A673 (cell line): ENCODE measurements around the gene ALDH5A1. TPM values are rescaled to one million over a fixed set of nuclear protein-coding genes. Genes with fewer than 3 reads are reported as not detected.

Experiments
- BruUV-seq: library from RNA; stranded (reverse); fragments of 400-500 nt; replicated peaks from 2 replicates; lab custom pipeline; 2021; lab: Mats Ljungman, UMichigan
- CTCF ChIA-PET: fragments of 300-600 bp; sonication (Branson Sonifier 250); formaldehyde crosslinking; loops from one replicate; lab custom pipeline; 2022; ENCODE audit warnings: antibody characterized with exemption; lab: Charles Lee
- POLR2A ChIA-PET: fragments of 300-600 bp; sonication (Branson Sonifier 250); formaldehyde crosslinking; loops from one replicate; lab custom pipeline; 2022; ENCODE audit warnings: antibody characterized with exemption; ENCODE audit not compliant: low non-redundant PET; lab: Charles Lee
- DNase-seq: peaks from one replicate; pipeline ENCODE4 v3.0.0-alpha.2; 2015; ENCODE audit warnings: low spot score
- H3K27ac ChIP-seq: fragments of 200-600 bp; sonication (generic); 2 replicates; pipeline ENCODE4 v1.5.1; 2016; ENCODE audit warnings: mixed run types, low read depth, mild to moderate bottlenecking, mixed read lengths, antibody characterized with exemption, low read length; ENCODE audit not compliant: poor library complexity, severe bottlenecking
- H3K27me3 ChIP-seq: fragments of 200-600 bp; sonication (generic); replicated peaks from 2 replicates; pipeline ENCODE4 v1.6.1; 2017; ENCODE audit warnings: mixed run types, low read depth, mild to moderate bottlenecking, mixed read lengths, antibody characterized with exemption, low read length; ENCODE audit not compliant: insufficient read depth, poor library complexity
- H3K36me3 ChIP-seq: fragments of 200-600 bp; sonication (generic); 2 replicates; pipeline ENCODE4 v1.6.1; 2016; ENCODE audit warnings: mixed run types, mild to moderate bottlenecking, mixed read lengths, antibody characterized with exemption, low read length; ENCODE audit not compliant: insufficient read depth, poor library complexity, severe bottlenecking
- H3K4me1 ChIP-seq: fragments of 200-600 bp; sonication (generic); 2 replicates; pipeline ENCODE4 v1.6.1; 2017; ENCODE audit warnings: mixed run types, mild to moderate bottlenecking, mixed read lengths, antibody characterized with exemption, low read length; ENCODE audit not compliant: insufficient read depth, poor library complexity, severe bottlenecking
- H3K4me3 ChIP-seq: fragments of 200-600 bp; sonication (generic); 2 replicates; pipeline ENCODE4 v1.5.1; 2016; ENCODE audit warnings: low read depth, mixed run types, mild to moderate bottlenecking, mixed read lengths, low read length; ENCODE audit not compliant: poor library complexity, severe bottlenecking
- H3K9me3 ChIP-seq: fragments of 200-600 bp; sonication (generic); 2 replicates; pipeline ENCODE4 v1.6.1; 2016; ENCODE audit warnings: mixed run types, low read depth, mild to moderate bottlenecking, mixed read lengths, antibody characterized with exemption, low read length; ENCODE audit not compliant: poor library complexity, severe bottlenecking
- EZH2 ChIP-seq: fragments of 200-600 bp; sonication (generic); IDR thresholded peaks from 2 replicates; pipeline ENCODE4 v1.6.1; 2017; ENCODE audit warnings: borderline replicate concordance, low read depth, mild to moderate bottlenecking, mixed read lengths, antibody characterized with exemption, low read length; ENCODE audit not compliant: poor library complexity, severe bottlenecking
- intact Hi-C: fragments of 100-400 bp; cut with micrococcal nuclease; formaldehyde crosslinking; loops from one replicate; pipeline ENCODE4 v1.10.0; 2022; ENCODE audit not compliant: unreplicated experiment
- total RNA-seq: library from RNA; stranded (reverse); gene quantifications from 2 replicates; pipeline ENCODE4 v1.2.3, GENCODE V29; 2021
- TF ChIP-seq, protein P1 (sequence below): fragments of 300-800, 200-600 bp; sonication (generic); conservative IDR thresholded peaks from 2 replicates; pipeline ENCODE4 v1.5.1; 2017; ENCODE audit warnings: low read depth, mild to moderate bottlenecking, antibody characterized with exemption, low read length, moderate library complexity, mixed read lengths

The ALDH5A1 gene
- total RNA-seq, 1 experiment from 2014 or later, result 4.1 TPM

- Histone ChIP-seq H3K4me1 (no peaks in the 10 kb centered on the region), H3K27ac (no peak overlapping the region), H3K9me3 (no peaks in the 10 kb centered on the region), H3K27me3 (peaks cover 39% of the 10 kb centered on the region), H3K36me3 (no peaks in the 10 kb centered on the region), H3K4me3 (no peak overlapping the region)
- CTCF ChIA-PET, result no interaction called here
- intact Hi-C loops, result no loop called here
- no peak for TF ChIP-seq EZH2
- TF ChIP-seq, protein P1, sequence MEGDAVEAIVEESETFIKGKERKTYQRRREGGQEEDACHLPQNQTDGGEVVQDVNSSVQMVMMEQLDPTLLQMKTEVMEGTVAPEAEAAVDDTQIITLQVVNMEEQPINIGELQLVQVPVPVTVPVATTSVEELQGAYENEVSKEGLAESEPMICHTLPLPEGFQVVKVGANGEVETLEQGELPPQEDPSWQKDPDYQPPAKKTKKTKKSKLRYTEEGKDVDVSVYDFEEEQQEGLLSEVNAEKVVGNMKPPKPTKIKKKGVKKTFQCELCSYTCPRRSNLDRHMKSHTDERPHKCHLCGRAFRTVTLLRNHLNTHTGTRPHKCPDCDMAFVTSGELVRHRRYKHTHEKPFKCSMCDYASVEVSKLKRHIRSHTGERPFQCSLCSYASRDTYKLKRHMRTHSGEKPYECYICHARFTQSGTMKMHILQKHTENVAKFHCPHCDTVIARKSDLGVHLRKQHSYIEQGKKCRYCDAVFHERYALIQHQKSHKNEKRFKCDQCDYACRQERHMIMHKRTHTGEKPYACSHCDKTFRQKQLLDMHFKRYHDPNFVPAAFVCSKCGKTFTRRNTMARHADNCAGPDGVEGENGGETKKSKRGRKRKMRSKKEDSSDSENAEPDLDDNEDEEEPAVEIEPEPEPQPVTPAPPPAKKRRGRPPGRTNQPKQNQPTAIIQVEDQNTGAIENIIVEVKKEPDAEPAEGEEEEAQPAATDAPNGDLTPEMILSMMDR, result no peak
- POLR2A ChIA-PET, result no interaction called here
- no TSS peak for BruUV-seq
- DNase-seq, result no peak
These were observed 50.9 kb downstream of the ALDH5A1 start for GRCh38 chr6:24545691-24546090.

DNA sequence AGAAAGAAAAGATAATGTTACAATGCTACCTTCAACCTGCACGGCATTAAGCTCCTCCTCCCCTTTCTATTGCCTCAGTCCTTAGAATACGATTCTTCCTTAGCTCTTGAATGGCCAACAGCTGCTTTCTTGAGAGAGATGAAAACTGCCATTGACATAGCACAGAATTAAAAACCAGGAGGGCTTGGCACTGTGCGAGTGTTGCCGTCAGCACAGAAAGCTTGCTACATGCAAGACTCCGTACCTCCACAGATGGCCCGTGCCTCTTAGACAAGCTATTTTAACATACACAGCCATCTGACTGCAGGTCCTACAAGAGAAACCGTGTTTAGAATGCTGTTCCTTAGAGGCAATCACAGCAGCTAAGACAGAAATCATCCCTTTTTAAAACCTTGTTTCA lies 51.7 kb downstream of the ALDH5A1 start:
- Histone ChIP-seq H3K4me1 (no peaks in the 10 kb centered on the region), H3K9me3 (no peaks in the 10 kb centered on the region), H3K27me3 (peaks cover 39% of the 10 kb centered on the region), H3K36me3 (no peaks in the 10 kb centered on the region), H3K4me3 (no peak overlapping the region), H3K27ac (no peak overlapping the region)
- no peak for DNase-seq
- BruUV-seq, result no TSS peak
- ChIA-PET POLR2A (no interaction called here), CTCF (no interaction called here)
- intact Hi-C loops, result no loop called here
- TF ChIP-seq EZH2, result no peak
- TF ChIP-seq, protein P1, result no peak

- Histone ChIP-seq H3K27ac (no peak overlapping the region), H3K4me1 (no peaks in the 10 kb centered on the region), H3K9me3 (no peaks in the 10 kb centered on the region), H3K36me3 (no peaks in the 10 kb centered on the region), H3K27me3 (peaks cover 39% of the 10 kb centered on the region), H3K4me3 (no peak overlapping the region)
- ChIA-PET POLR2A (no interaction called here), CTCF (no interaction called here)
- DNase-seq, result peak; percentile 54
- TF ChIP-seq, protein P1, result peak; percentile 43
- TF ChIP-seq EZH2, result no peak
- intact Hi-C loops, result no loop called here
- no TSS peak for BruUV-seq
These were observed 52.5 kb downstream of the ALDH5A1 start for GRCh38 chr6:24547243-24547642.
